HG02885 (cell line): ENCODE measurements around the gene BORCS5.
"Not testable (repeated sequence)": the region's sequence is repeated elsewhere in the genome, so short reads cannot be mapped to it uniquely, and the experiment has no call there.

Experiments used
- ATAC-seq: cut with Tn5 transposase; IDR thresholded peaks from one replicate; pipeline ENCODE4 v1.9.1; 2021; ENCODE audit warnings: mild to moderate bottlenecking; ENCODE audit not compliant: unreplicated experiment, poor library complexity

Gene BORCS5

GRCh38 chr12:12451098-12451497 is 94.2 kb downstream of the BORCS5 start:
- ATAC-seq: no peak

DNA sequence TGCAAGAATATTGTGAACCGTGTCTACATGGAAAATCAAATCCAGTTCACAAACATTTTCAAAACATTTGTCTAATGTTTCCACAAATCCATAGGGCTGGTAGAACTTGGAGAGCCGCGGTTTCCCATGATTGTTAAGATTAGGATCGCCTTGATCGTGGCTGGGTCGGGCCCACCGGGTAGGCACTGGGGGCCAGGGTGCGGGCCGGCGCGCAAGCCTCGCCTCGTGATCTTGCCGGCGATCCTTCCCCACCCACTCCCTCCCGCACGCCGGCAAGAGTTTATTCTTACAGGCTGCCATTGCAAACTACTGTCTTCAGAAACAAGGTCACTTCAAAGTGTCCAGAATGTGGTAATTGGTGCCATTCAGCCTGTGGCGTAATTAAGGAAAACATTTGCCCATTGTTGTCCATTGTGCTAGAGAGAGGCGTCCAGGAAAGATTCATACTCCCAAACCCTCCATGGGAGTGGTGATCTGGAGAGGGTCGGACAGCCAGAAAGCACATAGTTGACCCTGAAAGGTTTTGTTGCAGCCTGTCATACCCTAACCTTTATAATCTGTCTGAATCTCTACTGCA is 95.5 kb downstream of the BORCS5 start:
- ATAC-seq: no peak

DNA sequence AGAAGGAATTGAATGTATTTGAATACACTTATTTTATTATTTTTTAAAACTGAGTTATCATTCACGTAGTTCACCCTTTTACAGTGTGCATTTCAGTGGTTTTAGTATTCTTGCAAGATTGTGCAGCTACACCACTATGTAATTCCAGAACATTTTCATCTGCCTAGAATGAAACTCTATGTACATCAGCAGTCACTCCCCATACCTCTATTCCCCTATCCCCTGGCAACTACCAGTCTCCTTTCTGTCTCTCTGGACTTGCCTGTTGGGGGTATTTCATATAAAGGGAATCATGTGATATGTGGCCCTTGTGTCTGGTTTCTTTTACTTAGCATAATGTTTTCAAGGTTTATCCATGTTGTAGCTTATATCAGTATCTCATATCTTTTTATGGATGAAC is 96.8 kb downstream of the BORCS5 start:
- ATAC-seq: no peak

DNA sequence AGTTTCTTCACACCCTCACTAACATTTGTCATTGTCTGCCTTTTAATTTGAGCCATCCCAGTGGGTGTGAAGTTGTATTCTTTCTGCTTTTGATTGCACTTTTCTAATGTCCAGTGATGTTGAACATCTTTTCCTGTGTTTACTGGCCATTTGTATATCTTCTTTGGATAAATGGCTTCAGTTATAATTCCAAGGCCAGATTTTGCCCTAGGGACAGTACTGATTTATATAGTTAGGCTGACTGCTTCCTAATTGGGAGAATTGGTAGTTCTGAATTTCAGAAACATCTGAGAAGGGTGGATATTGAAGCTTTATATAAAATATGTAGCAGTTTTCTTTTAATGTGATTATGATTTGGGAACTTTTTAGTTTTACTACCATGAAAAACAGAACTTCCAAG is 97.4 kb downstream of the BORCS5 start:
- no peak for ATAC-seq

- no peak for ATAC-seq
Observed at GRCh38 chr12:12456637-12457036, 99.8 kb downstream of the BORCS5 start.

GRCh38 chr12:12460935-12461922 is 104.4 kb downstream of the BORCS5 start:
- no peak for ATAC-seq

DNA sequence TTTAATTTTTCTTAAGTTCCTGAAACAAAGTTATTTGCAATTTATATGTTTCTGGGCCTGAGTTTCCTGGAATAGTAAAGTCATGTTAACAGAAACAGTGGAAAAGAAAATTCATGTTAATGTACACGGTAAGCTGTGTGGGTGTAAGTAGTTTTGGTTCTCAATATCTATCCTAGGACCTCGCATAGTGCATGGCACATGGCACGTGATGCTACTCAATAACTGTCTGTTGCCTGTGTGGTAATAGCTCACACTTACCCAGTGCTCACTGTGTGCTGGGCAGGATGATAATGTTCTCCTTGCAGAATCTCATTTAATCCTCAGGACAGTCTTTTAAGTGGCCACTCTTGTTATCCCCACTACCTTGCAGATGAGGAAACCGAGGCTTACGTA is 105.0 kb downstream of the BORCS5 start:
- ATAC-seq: no peak

DNA sequence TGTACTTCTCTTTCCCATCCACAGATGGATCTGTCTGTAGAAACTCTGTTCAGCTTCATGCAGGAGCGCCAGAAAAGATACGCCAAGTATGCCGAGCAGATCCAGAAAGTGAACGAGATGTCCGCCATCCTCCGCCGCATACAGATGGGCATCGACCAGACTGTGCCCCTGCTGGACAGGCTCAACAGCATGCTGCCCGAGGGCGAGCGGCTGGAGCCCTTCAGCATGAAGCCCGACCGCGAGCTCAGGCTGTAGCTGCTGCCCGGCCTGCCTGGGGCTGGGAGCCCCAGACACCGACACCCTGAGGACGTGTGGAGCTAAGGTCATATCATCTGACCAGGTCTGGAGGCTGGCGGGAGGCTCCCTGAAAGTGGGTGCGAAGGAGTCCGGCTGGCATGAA is 108.6 kb downstream of the BORCS5 start:
- no peak for ATAC-seq

GRCh38 chr12:12466157-12466556 is 109.3 kb downstream of the BORCS5 start:
- no peak for ATAC-seq

GRCh38 chr12:12467264-12467663 is 110.4 kb downstream of the BORCS5 start:
- no peak for ATAC-seq

- ATAC-seq: no peak
Observed at GRCh38 chr12:12467688-12468261, 110.9 kb downstream of the BORCS5 start.

DNA sequence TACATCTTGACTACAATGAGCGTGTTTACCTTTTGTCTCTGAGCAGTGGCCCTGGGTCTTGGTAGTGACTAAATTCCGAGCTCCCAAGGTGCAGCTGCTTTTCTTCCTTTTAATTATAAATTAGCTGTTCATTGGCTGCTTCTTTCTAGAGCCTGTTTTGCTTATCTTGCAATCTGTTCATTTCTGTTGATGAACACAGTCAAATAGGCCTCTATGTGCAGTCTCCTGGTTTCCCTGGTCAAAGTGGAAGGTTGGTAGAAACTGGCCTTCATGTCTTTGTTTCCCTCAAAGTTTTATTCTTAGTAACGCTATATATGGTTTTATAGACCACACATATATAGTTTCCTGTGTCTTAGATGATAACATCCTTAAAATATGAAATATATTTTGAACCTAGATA is 111.7 kb downstream of the BORCS5 start:
- no peak for ATAC-seq

GRCh38 chr12:12469386-12469785 is 112.5 kb downstream of the BORCS5 start:
- ATAC-seq: no peak

- ATAC-seq: no peak
Observed at GRCh38 chr12:12470751-12471306, 114.0 kb downstream of the BORCS5 start.

GRCh38 chr12:12471982-12472961 is 115.4 kb downstream of the BORCS5 start:
- not testable (repeated sequence) for ATAC-seq

DNA sequence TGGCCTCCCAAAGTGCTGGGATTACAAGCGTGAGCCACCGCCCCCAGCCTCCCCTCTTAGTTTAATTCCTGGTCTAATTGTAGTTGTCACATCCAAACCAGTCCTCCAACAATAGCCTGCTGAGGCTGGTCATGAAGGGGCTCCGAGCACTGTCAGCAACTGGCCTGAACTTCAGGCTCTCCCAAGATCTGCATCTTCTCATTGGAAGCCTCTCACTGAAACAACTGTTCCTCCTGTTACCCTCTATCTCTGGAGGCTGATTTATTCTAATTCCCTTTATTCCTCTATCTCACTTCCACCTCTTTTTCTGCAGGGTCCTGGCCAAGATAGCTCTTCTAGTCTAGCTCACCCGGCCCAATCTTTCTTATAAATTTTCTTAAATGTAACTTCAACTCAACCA is 116.3 kb downstream of the BORCS5 start:
- no peak for ATAC-seq

GRCh38 chr12:12474471-12474928 is 117.6 kb downstream of the BORCS5 start:
- peak; percentile 34 for ATAC-seq

GRCh38 chr12:12474931-12475795 is 118.3 kb downstream of the BORCS5 start:
- peak; percentile 96 for ATAC-seq
